HG03575 (cell line): ENCODE measurements around the gene SKIC8.

Experiments used
- ATAC-seq: cut with Tn5 transposase; IDR thresholded peaks from one replicate; pipeline ENCODE4 v1.9.1; 2021; ENCODE audit not compliant: unreplicated experiment, insufficient number of reproducible peaks, low FRiP score; ENCODE audit errors: extremely low read depth

The SKIC8 gene

GRCh38 chr15:78322724-78323521 lies 23.5 kb upstream of the SKIC8 start:
- ATAC-seq: no peak

- ATAC-seq: no peak
Observed at GRCh38 chr15:78322243-78322642, 22.8 kb upstream of the SKIC8 start.

- no peak for ATAC-seq
Observed at GRCh38 chr15:78321786-78322185, 22.4 kb upstream of the SKIC8 start.

- ATAC-seq: no peak
Observed at GRCh38 chr15:78321041-78321570, 21.7 kb upstream of the SKIC8 start.

- ATAC-seq: no peak
Observed at GRCh38 chr15:78320183-78320582, 20.8 kb upstream of the SKIC8 start.

GRCh38 chr15:78319588-78319987 lies 20.2 kb upstream of the SKIC8 start:
- no peak for ATAC-seq

- no peak for ATAC-seq
Observed at GRCh38 chr15:78317145-78317836, 17.9 kb upstream of the SKIC8 start.

- ATAC-seq: no peak
Observed at GRCh38 chr15:78316283-78317083, 17.1 kb upstream of the SKIC8 start.

- ATAC-seq: no peak
Observed at GRCh38 chr15:78315686-78316282, 16.4 kb upstream of the SKIC8 start.

GRCh38 chr15:78314181-78314581 lies 14.8 kb upstream of the SKIC8 start:
- no peak for ATAC-seq

- no peak for ATAC-seq
Observed at GRCh38 chr15:78313383-78313782, 14.0 kb upstream of the SKIC8 start.

- no peak for ATAC-seq
Observed at GRCh38 chr15:78312957-78313356, 13.5 kb upstream of the SKIC8 start.

- no peak for ATAC-seq
Observed at GRCh38 chr15:78312536-78312935, 13.1 kb upstream of the SKIC8 start.

GRCh38 chr15:78311292-78311691 lies 11.9 kb upstream of the SKIC8 start:
- ATAC-seq: no peak

GRCh38 chr15:78308422-78309032 lies 9.1 kb upstream of the SKIC8 start:
- ATAC-seq: no peak

GRCh38 chr15:78307976-78308375 lies 8.6 kb upstream of the SKIC8 start:
- ATAC-seq: no peak

- ATAC-seq: no peak
Observed at GRCh38 chr15:78306176-78306774, 6.9 kb upstream of the SKIC8 start.
